Esophagus squamous epithelium (tissue), 4 donors: ENCODE measurements around the gene TNN.

Experiments
- POLR2A ChIP-seq, 4 donors: fragments of 450-650 bp; IDR thresholded peaks; one replicate each; pipeline ENCODE4 v1.6.1; 2017; ENCODE audit warnings: antibody characterized with exemption in 4 of 4, mild to moderate bottlenecking in 4 of 4, moderate library complexity in 3 of 4
- TF ChIP-seq, protein P1 (sequence below), 6 experiments: fragments of 450-650 bp in 4 of 6; fragments of 200-600 bp in 2 of 6; sonication (generic) in 2 of 6; IDR thresholded peaks; one replicate each; pipeline ENCODE4 v1.5.1; 2016 to 2019; ENCODE audit warnings: antibody characterized with exemption in 6 of 6, mild to moderate bottlenecking in 4 of 6, moderate library complexity in 4 of 6

DNA sequence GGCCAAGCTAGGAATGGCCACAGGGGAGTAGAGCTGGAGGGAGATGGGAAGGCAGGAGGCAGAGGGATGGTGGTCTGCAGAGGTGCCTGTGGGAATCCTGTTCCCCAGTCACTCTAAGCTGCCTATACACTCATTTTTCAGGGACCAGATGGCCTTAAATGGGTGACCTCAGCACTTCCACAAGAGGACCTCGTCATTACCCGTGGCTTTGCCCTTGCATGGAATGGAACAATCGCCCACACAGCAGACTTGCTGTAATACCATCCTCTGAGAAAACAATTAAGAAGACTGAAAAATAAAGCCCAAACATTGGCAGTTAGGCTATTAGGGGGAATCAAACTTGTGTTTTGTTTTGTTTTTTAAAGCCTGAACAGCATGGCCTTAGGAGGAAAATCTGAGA, 12.9 kb upstream of the TNN start:
- no peak for TF ChIP-seq POLR2A (IDR thresholded peaks at IDR 0.05)
- TF ChIP-seq, protein P1, sequence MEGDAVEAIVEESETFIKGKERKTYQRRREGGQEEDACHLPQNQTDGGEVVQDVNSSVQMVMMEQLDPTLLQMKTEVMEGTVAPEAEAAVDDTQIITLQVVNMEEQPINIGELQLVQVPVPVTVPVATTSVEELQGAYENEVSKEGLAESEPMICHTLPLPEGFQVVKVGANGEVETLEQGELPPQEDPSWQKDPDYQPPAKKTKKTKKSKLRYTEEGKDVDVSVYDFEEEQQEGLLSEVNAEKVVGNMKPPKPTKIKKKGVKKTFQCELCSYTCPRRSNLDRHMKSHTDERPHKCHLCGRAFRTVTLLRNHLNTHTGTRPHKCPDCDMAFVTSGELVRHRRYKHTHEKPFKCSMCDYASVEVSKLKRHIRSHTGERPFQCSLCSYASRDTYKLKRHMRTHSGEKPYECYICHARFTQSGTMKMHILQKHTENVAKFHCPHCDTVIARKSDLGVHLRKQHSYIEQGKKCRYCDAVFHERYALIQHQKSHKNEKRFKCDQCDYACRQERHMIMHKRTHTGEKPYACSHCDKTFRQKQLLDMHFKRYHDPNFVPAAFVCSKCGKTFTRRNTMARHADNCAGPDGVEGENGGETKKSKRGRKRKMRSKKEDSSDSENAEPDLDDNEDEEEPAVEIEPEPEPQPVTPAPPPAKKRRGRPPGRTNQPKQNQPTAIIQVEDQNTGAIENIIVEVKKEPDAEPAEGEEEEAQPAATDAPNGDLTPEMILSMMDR (IDR thresholded peaks at IDR 0.05): no peak
